M059J (cell line): ENCODE data around the gene RBM41. TPM values are rescaled to one million over a fixed set of nuclear protein-coding genes. Genes with fewer than 3 reads are reported as not detected.

ENCODE experiments used
- DNase-seq: peaks from one replicate; pipeline ENCODE4 v3.0.0-alpha.2; 2012; ENCODE audit warnings: low read depth
- total RNA-seq: library from RNA; depleted of rRNA; stranded (reverse); fragments of >200 nt; shearing (Covaris generic); gene quantifications from 2 replicates; pipeline ENCODE4 v1.2.3, GENCODE V29; 2014; rRNA removed

Gene RBM41
- total RNA-seq, 1 experiment from 2014 or later, result 11.3 TPM

DNA sequence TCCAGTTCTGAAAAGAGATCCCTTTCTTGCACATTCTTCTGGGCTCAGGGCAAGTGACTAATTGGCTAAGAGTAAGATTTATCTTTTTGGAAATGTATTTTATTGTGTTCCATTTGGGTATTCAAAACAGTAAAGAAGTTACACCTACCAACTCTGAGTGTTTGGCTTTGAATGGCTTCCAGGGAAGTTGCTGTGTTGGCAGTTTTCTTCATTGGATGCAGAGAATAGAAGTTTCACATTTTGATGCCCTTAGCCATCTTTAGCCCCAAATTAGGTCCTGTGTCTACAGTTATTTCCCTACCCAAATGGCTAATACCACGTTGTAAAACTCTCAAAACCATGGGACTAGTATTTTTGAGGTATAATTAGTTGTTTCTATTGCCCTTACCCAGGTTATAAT lies 88.9 kb downstream of the RBM41 start:
- DNase-seq, result no peak

DNA sequence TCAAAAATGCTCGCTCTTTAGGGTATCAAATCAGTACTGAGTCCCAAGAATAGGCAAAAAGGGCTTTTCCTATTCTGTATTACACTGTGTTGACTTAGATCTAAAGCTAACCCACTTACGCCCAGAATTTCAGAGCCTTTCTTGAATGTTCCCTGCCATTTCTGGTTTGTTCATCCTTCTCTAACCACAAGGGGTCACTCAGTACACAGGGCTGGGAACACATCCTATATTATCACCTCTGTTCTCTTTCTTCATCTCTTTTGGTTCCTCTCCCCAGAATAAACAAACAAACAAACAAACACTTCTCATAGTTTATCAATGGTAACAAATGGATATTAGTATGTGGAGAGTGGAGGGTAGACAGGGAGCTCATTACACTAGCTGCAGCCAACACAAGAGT lies 93.1 kb downstream of the RBM41 start:
- peak; percentile 20 for DNase-seq

DNA sequence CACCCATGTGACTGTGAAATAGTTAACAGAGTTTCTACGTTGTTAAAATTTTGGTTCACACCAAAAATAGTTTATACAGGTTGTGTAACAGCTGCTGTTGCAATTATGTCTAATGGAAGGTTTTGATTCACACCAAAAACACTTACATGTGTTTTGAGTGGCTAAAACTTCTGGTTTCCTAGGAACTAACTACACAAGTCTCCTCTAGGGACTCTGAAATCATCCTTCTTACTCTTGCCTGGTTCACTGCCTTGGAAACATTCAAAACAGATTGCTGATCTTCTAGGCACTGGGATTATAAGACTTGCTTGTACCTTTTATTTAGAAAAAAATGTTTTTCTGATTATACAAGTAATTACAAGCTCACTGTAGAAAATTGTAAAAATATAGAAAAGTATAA lies 103.7 kb downstream of the RBM41 start:
- no peak for DNase-seq

Other genes starting within 250 kb of the RBM41 start
- gene RIPPLY1, start 215.5 kb downstream of the RBM41 start, total RNA-seq, result not detected in 2 replicates
- not detected in 2 replicates for gene CLDN2, start 198.4 kb downstream of the RBM41 start, total RNA-seq
- 7.7 and 12.5 TPM in 2 replicates for gene MORC4, start 118.6 kb downstream of the RBM41 start, total RNA-seq
- not detected in 2 replicates for gene NUP62CL, start 87.6 kb upstream of the RBM41 start, total RNA-seq
- 0.10 TPM in 1 of 2 replicates, not detected in the other for gene DNAAF6, start 87.8 kb upstream of the RBM41 start, total RNA-seq